ENCODE measurements around the gene ZNF410. TPM values are rescaled to one million over a fixed set of nuclear protein-coding genes. Genes with fewer than 3 reads are reported as not detected.
A peak's percentile ranks its signal among the peaks of the same experiment; 100 is the strongest.

The ZNF410 gene
- total and polyA plus RNA-seq, 5 donors from 2014 or later = 76.8 to 93.2 (median 82.6) TPM

- peaks cover 0 to under 1% (median 0%) of the 10 kb centered on the region in 4 donors for H3K4me1 Mint-ChIP-seq
- no peaks in the 10 kb centered on the region for H3K9me3 ChIP-seq (ENCODE audit: control insufficient read depth in 2 of 2, low read length in 2 of 2)
- H3K27ac Mint-ChIP-seq = no peak overlapping the region
- H3K9me3 Mint-ChIP-seq = peaks cover 0 to 1% (median 0%) of the 10 kb centered on the region in 7 donors
- ATAC-seq (ENCODE audit: low read depth in 2 of 2) (no peak), DNase-seq (no peak)
- no peak overlapping the region for H3K4me3 ChIP-seq (ENCODE audit: low read depth, low read length)
- no peaks in the 10 kb centered on the region for H3K27me3 ChIP-seq (ENCODE audit: control insufficient read depth, insufficient read depth, low read length)
- no peak overlapping the region for H3K27ac ChIP-seq (ENCODE audit: insufficient read depth, low read length, poor library complexity, severe bottlenecking)
- peaks cover 19% of the 10 kb centered on the region for H3K36me3 ChIP-seq (ENCODE audit: control insufficient read depth, insufficient read depth, low read length)
- no peaks in the 10 kb centered on the region for H3K4me1 ChIP-seq (ENCODE audit: control insufficient read depth, insufficient read depth, low read length, poor library complexity, severe bottlenecking)
- H3K4me3 Mint-ChIP-seq = no peak overlapping the region
- H3K36me3 Mint-ChIP-seq = peaks cover 21% of the 10 kb centered on the region
- no peaks in the 10 kb centered on the region for H3K27me3 Mint-ChIP-seq
These were observed 55.5 kb downstream of the ZNF410 start for GRCh38 chr14:73942180-73942579.

GRCh38 chr14:73943083-73943482 lies 56.4 kb downstream of the ZNF410 start:
- Histone ChIP-seq H3K9me3 (ENCODE audit: control insufficient read depth in 2 of 2, low read length in 2 of 2) (no peaks in the 10 kb centered on the region), H3K4me1 (ENCODE audit: control insufficient read depth, insufficient read depth, low read length, poor library complexity, severe bottlenecking) (no peaks in the 10 kb centered on the region), H3K27ac (ENCODE audit: insufficient read depth, low read length, poor library complexity, severe bottlenecking) (no peak overlapping the region), H3K36me3 (ENCODE audit: control insufficient read depth, insufficient read depth, low read length) (peaks cover 16% of the 10 kb centered on the region), H3K4me3 (ENCODE audit: low read depth, low read length) (no peak overlapping the region), H3K27me3 (ENCODE audit: control insufficient read depth, insufficient read depth, low read length) (no peaks in the 10 kb centered on the region)
- no peak overlapping the region for H3K4me3 Mint-ChIP-seq
- ATAC-seq (ENCODE audit: low read depth in 2 of 2) (no peak), DNase-seq (no peak)
- peaks cover 0 to 6% (median 4%) of the 10 kb centered on the region in 4 donors for H3K4me1 Mint-ChIP-seq
- H3K27ac Mint-ChIP-seq = peak overlapping the region in 2 of 3 donors; percentile 11 to 48
- no peaks in the 10 kb centered on the region for H3K27me3 Mint-ChIP-seq
- peaks cover 0 to 1% (median 0%) of the 10 kb centered on the region in 7 donors for H3K9me3 Mint-ChIP-seq
- peaks cover 21% of the 10 kb centered on the region for H3K36me3 Mint-ChIP-seq

- DNase-seq = no peak
- Mint-ChIP-seq H3K27me3 (no peaks in the 10 kb centered on the region), H3K27ac (no peak overlapping the region), H3K4me3 (no peak overlapping the region), H3K36me3 (peaks cover 21% of the 10 kb centered on the region), H3K9me3 (peaks cover 0 to 1% (median 0%) of the 10 kb centered on the region in 7 donors), H3K4me1 (peaks cover 0 to 12% (median 6%) of the 10 kb centered on the region in 4 donors)
- no peak overlapping the region for H3K27ac ChIP-seq (ENCODE audit: insufficient read depth, low read length, poor library complexity, severe bottlenecking)
- H3K36me3 ChIP-seq (ENCODE audit: control insufficient read depth, insufficient read depth, low read length) = peaks cover 16% of the 10 kb centered on the region
- H3K9me3 ChIP-seq (ENCODE audit: control insufficient read depth in 2 of 2, low read length in 2 of 2) = no peaks in the 10 kb centered on the region
- H3K4me1 ChIP-seq (ENCODE audit: control insufficient read depth, insufficient read depth, low read length, poor library complexity, severe bottlenecking) = peaks cover 5% of the 10 kb centered on the region
- H3K4me3 ChIP-seq (ENCODE audit: low read depth, low read length) = no peak overlapping the region
- ATAC-seq (ENCODE audit: low read depth in 2 of 2) = no peak
- no peaks in the 10 kb centered on the region for H3K27me3 ChIP-seq (ENCODE audit: control insufficient read depth, insufficient read depth, low read length)
These were observed 57.9 kb downstream of the ZNF410 start for GRCh38 chr14:73944432-73945158.

GRCh38 chr14:73945159-73945670 lies 58.6 kb downstream of the ZNF410 start:
- Mint-ChIP-seq H3K4me3 (no peak overlapping the region), H3K9me3 (peaks cover 0 to 1% (median 0%) of the 10 kb centered on the region in 7 donors), H3K36me3 (peaks cover 17% of the 10 kb centered on the region), H3K4me1 (peaks cover 0 to 18% (median 9%) of the 10 kb centered on the region in 4 donors), H3K27me3 (no peaks in the 10 kb centered on the region), H3K27ac (no peak overlapping the region)
- ATAC-seq (ENCODE audit: low read depth in 2 of 2) (no peak), DNase-seq (no peak)
- no peaks in the 10 kb centered on the region for H3K9me3 ChIP-seq (ENCODE audit: control insufficient read depth in 2 of 2, low read length in 2 of 2)
- H3K4me1 ChIP-seq (ENCODE audit: control insufficient read depth, insufficient read depth, low read length, poor library complexity, severe bottlenecking) = peaks cover 8% of the 10 kb centered on the region
- no peaks in the 10 kb centered on the region for H3K27me3 ChIP-seq (ENCODE audit: control insufficient read depth, insufficient read depth, low read length)
- H3K36me3 ChIP-seq (ENCODE audit: control insufficient read depth, insufficient read depth, low read length) = peaks cover 16% of the 10 kb centered on the region
- no peak overlapping the region for H3K27ac ChIP-seq (ENCODE audit: insufficient read depth, low read length, poor library complexity, severe bottlenecking)
- no peak overlapping the region for H3K4me3 ChIP-seq (ENCODE audit: low read depth, low read length)

- H3K4me1 Mint-ChIP-seq = peaks cover 10 to 38% (median 24%) of the 10 kb centered on the region in 4 donors
- H3K36me3 Mint-ChIP-seq = peaks cover 9% of the 10 kb centered on the region
- peak within 1 kb of the TSS; percentile 97 to 98 (median 97) for H3K27ac Mint-ChIP-seq
- Histone ChIP-seq H3K27ac (ENCODE audit: insufficient read depth, low read length, poor library complexity, severe bottlenecking) (peak within 1 kb of the TSS; percentile 95), H3K4me3 (ENCODE audit: low read depth, low read length) (peak within 1 kb of the TSS; percentile 94), H3K9me3 (ENCODE audit: control insufficient read depth in 2 of 2, low read length in 2 of 2) (no peaks in the 10 kb centered on the region), H3K27me3 (ENCODE audit: control insufficient read depth, insufficient read depth, low read length) (no peaks in the 10 kb centered on the region), H3K4me1 (ENCODE audit: control insufficient read depth, insufficient read depth, low read length, poor library complexity, severe bottlenecking) (peaks cover 17% of the 10 kb centered on the region), H3K36me3 (ENCODE audit: control insufficient read depth, insufficient read depth, low read length) (peaks cover 14% of the 10 kb centered on the region)
- peak; percentile 94 to 96 for ATAC-seq (ENCODE audit: low read depth in 2 of 2)
- H3K27me3 Mint-ChIP-seq = no peaks in the 10 kb centered on the region
- H3K9me3 Mint-ChIP-seq = no peaks in the 10 kb centered on the region
- DNase-seq = peak; percentile 89 to 97 (median 94)
- peak within 1 kb of the TSS; percentile 95 to 98 (median 96) for H3K4me3 Mint-ChIP-seq
These were observed 63.4 kb downstream of the ZNF410 start, which contains the start of the genes COQ6 and FAM161B for GRCh38 chr14:73949752-73950734. TSS of gene COQ6 (plus strand) at chr14:73950302. CDS start at chr14:73950333, 31 bp downstream. TSS of gene FAM161B (minus strand) at chr14:73950094. CDS start at chr14:73950026, 68 bp downstream.

- H3K27me3 ChIP-seq (ENCODE audit: control insufficient read depth, insufficient read depth, low read length) = no peaks in the 10 kb centered on the region
- peaks cover 36% of the 10 kb centered on the region for H3K36me3 ChIP-seq (ENCODE audit: control insufficient read depth, insufficient read depth, low read length)
- no peaks in the 10 kb centered on the region for H3K9me3 ChIP-seq (ENCODE audit: control insufficient read depth in 2 of 2, low read length in 2 of 2)
- Mint-ChIP-seq H3K27me3 (no peaks in the 10 kb centered on the region), H3K27ac (no peak overlapping the region), H3K36me3 (peaks cover 17% of the 10 kb centered on the region), H3K4me3 (no peak overlapping the region), H3K4me1 (peaks cover 8 to 29% (median 19%) of the 10 kb centered on the region in 4 donors), H3K9me3 (no peaks in the 10 kb centered on the region)
- ATAC-seq (ENCODE audit: low read depth in 2 of 2) (no peak), DNase-seq (no peak)
- peaks cover 17% of the 10 kb centered on the region for H3K4me1 ChIP-seq (ENCODE audit: control insufficient read depth, insufficient read depth, low read length, poor library complexity, severe bottlenecking)
- H3K4me3 ChIP-seq (ENCODE audit: low read depth, low read length) = no peak overlapping the region
- no peak overlapping the region for H3K27ac ChIP-seq (ENCODE audit: insufficient read depth, low read length, poor library complexity, severe bottlenecking)
These were observed 67.1 kb downstream of the ZNF410 start for GRCh38 chr14:73953731-73954130.

GRCh38 chr14:73955674-73956073 lies 69.0 kb downstream of the ZNF410 start:
- Histone ChIP-seq H3K4me1 (ENCODE audit: control insufficient read depth, insufficient read depth, low read length, poor library complexity, severe bottlenecking) (peaks cover 4% of the 10 kb centered on the region), H3K36me3 (ENCODE audit: control insufficient read depth, insufficient read depth, low read length) (peaks cover 56% of the 10 kb centered on the region), H3K27me3 (ENCODE audit: control insufficient read depth, insufficient read depth, low read length) (no peaks in the 10 kb centered on the region), H3K27ac (ENCODE audit: insufficient read depth, low read length, poor library complexity, severe bottlenecking) (no peak overlapping the region), H3K9me3 (ENCODE audit: control insufficient read depth in 2 of 2, low read length in 2 of 2) (no peaks in the 10 kb centered on the region), H3K4me3 (ENCODE audit: low read depth, low read length) (no peak overlapping the region)
- H3K9me3 Mint-ChIP-seq = no peaks in the 10 kb centered on the region
- DNase-seq (no peak), ATAC-seq (ENCODE audit: low read depth in 2 of 2) (no peak)
- H3K36me3 Mint-ChIP-seq = peaks cover 21% of the 10 kb centered on the region
- peaks cover 8 to 18% (median 12%) of the 10 kb centered on the region in 4 donors for H3K4me1 Mint-ChIP-seq
- H3K27ac Mint-ChIP-seq = no peak overlapping the region
- H3K4me3 Mint-ChIP-seq = no peak overlapping the region
- H3K27me3 Mint-ChIP-seq = no peaks in the 10 kb centered on the region

Measured in CD4-positive, CD25-positive, alpha-beta regulatory T cell (primary cell).